Stimulated activated naive CD8-positive, alpha-beta T cell treated with anti-CD3 and anti-CD28 coated beads, Interleukin-15, Interleukin-2, amounts not matched to agents 100 U/mL and 50 U/mL, for 24 hours (primary cell): ENCODE data around the gene IFI27L1.

Experiments used
- ATAC-seq: fragments of 150-1000 bp; cut with Tn5 transposase; one replicate; pipeline ENCODE4 v1.10.0; 2021
- DNase-seq: peaks from one replicate; pipeline ENCODE4 v3.0.0; 2021

Gene IFI27L1

GRCh38 chr14:94132285-94132887 lies 51.3 kb downstream of the IFI27L1 start:
- peak; percentile 66 for DNase-seq
- ATAC-seq, result no peak

- ATAC-seq (no peak), DNase-seq (no peak)
Measured at GRCh38 chr14:94135476-94135875, 54.4 kb downstream of the IFI27L1 start.

GRCh38 chr14:94136575-94137331 lies 55.6 kb downstream of the IFI27L1 start:
- ATAC-seq (peak; percentile 86), DNase-seq (peak; percentile 87)

GRCh38 chr14:94138251-94138650 lies 57.1 kb downstream of the IFI27L1 start:
- DNase-seq (no peak), ATAC-seq (no peak)

GRCh38 chr14:94139006-94139405 lies 57.9 kb downstream of the IFI27L1 start:
- ATAC-seq, result no peak
- no peak for DNase-seq

- DNase-seq (no peak), ATAC-seq (no peak)
Measured at GRCh38 chr14:94139421-94139820, 58.3 kb downstream of the IFI27L1 start.

GRCh38 chr14:94142247-94142646 lies 61.1 kb downstream of the IFI27L1 start:
- DNase-seq, result no peak
- ATAC-seq, result no peak

- ATAC-seq (no peak), DNase-seq (no peak)
Measured at GRCh38 chr14:94142836-94143235, 61.7 kb downstream of the IFI27L1 start.

GRCh38 chr14:94143239-94143638 lies 62.1 kb downstream of the IFI27L1 start:
- DNase-seq (no peak), ATAC-seq (no peak)

- ATAC-seq (no peak), DNase-seq (no peak)
Measured at GRCh38 chr14:94143711-94144110, 62.6 kb downstream of the IFI27L1 start.

- ATAC-seq (no peak), DNase-seq (no peak)
Measured at GRCh38 chr14:94144765-94145164, 63.7 kb downstream of the IFI27L1 start.

- no peak for ATAC-seq
- DNase-seq, result no peak
Measured at GRCh38 chr14:94145902-94146527, 64.9 kb downstream of the IFI27L1 start.
